NCI-H128 (cell line): ENCODE data around the gene DDX56.
"Not testable (repeated sequence)": the region's sequence is repeated elsewhere in the genome, so short reads cannot be mapped to it uniquely, and the experiment has no call there.

Source experiments
- DNase-seq: peaks from one replicate; lab custom pipeline; 2025; ENCODE audit not compliant: unreplicated experiment; lab: John Stamatoyannopoulos, UW

DDX56 gene

GRCh38 chr7:44564606-44565005 is 9.1 kb downstream of the DDX56 start:
- DNase-seq = no peak

GRCh38 chr7:44563171-44563679 is 10.5 kb downstream of the DDX56 start:
- no peak for DNase-seq

- not testable (repeated sequence) for DNase-seq
These were observed 11.1 kb downstream of the DDX56 start for GRCh38 chr7:44562622-44562962.

GRCh38 chr7:44561962-44562621 is 11.6 kb downstream of the DDX56 start:
- DNase-seq = no peak

- DNase-seq = no peak
These were observed 12.2 kb downstream of the DDX56 start for GRCh38 chr7:44561481-44561880.

- no peak for DNase-seq
These were observed 14.2 kb downstream of the DDX56 start for GRCh38 chr7:44559485-44559884.

- DNase-seq = no peak
These were observed 16.2 kb downstream of the DDX56 start for GRCh38 chr7:44557485-44557884.

GRCh38 chr7:44555350-44555749 is 18.4 kb downstream of the DDX56 start:
- no peak for DNase-seq

GRCh38 chr7:44552473-44553005 is 21.2 kb downstream of the DDX56 start:
- DNase-seq = not testable (repeated sequence)

GRCh38 chr7:44549457-44549856 is 24.3 kb downstream of the DDX56 start:
- DNase-seq = no peak

GRCh38 chr7:44548893-44549292 is 24.8 kb downstream of the DDX56 start:
- DNase-seq = no peak

- DNase-seq = no peak
These were observed 26.0 kb downstream of the DDX56 start for GRCh38 chr7:44547536-44548231.

- DNase-seq = no peak
These were observed 31.7 kb downstream of the DDX56 start for GRCh38 chr7:44541876-44542610.

GRCh38 chr7:44541028-44541869 is 32.5 kb downstream of the DDX56 start, which contains the start of gene NPC1L1:
NPC1L1 (minus strand) TSS chr7:44541330; CDS start chr7:44541259, 71 bp downstream.
- no peak for DNase-seq

- no peak for DNase-seq
These were observed 33.1 kb downstream of the DDX56 start for GRCh38 chr7:44540592-44541027.

- no peak for DNase-seq
These were observed 33.8 kb downstream of the DDX56 start for GRCh38 chr7:44539669-44540506.

GRCh38 chr7:44538798-44539668 is 34.7 kb downstream of the DDX56 start:
- no peak for DNase-seq

- DNase-seq = no peak
These were observed 35.5 kb downstream of the DDX56 start for GRCh38 chr7:44538093-44538797.
